Activated T-helper 9 cell treated with anti-CD3 and anti-CD28 coated beads, Interleukin-2, amount 50 U/mL, for 16 hours (primary cell): ENCODE measurements around the gene OR1M1.

ENCODE experiments used
- DNase-seq: peaks from one replicate; pipeline ENCODE4 v3.0.0-alpha.2; 2020; ENCODE audit warnings: low read depth

OR1M1 gene

DNA sequence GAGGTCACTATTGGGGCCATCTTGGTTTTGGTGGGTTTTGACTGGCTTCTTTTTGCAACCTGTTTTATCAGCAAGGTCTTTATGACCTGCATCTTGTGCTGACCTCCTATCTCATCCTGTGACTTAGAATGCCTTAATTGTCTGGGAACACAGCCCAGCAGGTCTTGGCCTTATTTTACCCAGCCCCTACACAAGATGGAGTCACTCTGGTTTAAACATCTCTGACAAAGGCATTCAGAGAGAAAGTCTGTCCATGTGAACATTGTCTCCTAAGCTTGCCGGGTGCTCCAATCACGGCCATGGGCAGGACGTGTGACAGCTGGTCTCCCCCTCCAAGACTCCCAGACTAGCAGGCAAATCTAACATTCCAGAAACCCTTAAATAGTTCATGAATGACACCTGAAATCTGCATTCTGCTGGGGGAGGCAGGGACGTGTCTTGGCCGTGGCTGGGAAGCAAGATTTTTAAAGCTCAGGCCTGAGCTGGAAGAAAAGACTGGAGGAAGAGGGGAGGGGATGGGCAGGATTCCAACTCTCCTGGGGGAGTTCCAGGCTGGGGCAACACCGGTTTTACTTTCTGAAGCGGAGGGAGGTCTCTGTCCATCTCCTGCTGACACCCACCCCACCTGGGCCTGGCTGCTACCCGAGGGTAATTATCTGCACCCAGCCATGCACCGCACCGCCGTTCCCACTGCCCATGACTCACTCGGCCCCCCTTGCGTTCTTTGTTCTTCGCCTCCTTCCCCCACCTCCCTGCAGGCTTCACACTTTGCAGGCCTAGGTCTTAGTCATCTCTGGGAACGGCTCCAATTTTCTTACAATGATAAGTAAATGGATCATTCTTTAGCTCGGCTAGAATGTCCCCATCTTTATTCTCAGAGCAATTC lies 11.6 kb upstream of the OR1M1 start:
- DNase-seq = no peak

DNA sequence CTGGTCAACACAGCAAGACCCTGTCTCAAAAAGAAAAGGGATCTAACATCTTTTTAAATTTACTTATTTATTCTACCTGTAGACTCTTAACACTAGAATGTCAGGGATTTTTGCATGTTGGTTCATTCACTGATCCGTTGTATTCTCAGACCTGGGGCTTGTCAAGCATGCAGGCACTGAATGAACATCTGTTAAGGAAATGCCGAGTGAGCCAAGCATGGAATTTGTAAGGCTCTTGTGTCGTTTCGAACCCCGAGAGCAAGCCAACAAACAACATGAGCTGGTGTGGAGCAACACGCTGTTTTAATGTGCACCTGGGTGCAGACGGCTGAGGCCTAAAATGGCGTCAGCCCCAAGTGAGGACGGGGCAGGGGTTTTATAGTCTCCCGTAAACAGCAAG lies 10.0 kb upstream of the OR1M1 start:
- no peak for DNase-seq

DNA sequence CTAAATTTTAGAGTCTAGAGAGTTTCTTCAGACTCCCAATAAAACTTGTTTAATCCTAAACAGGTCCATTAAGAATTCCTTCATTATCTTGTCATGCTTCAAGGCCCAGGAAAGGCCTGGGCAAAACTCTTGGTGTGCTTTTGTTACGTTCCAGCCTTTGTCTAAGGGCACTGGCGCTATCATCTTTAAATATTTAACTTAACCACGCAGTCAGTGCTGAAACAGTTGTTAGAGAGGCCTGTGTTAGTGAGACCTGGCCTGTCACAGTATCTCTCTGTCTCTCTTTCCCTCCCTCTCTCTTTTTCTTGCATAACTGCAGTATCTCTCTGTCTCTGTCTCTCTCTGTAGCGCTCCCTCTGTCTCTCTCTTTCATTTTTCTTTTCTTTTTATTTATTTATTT lies 8.2 kb upstream of the OR1M1 start:
- no peak for DNase-seq

DNA sequence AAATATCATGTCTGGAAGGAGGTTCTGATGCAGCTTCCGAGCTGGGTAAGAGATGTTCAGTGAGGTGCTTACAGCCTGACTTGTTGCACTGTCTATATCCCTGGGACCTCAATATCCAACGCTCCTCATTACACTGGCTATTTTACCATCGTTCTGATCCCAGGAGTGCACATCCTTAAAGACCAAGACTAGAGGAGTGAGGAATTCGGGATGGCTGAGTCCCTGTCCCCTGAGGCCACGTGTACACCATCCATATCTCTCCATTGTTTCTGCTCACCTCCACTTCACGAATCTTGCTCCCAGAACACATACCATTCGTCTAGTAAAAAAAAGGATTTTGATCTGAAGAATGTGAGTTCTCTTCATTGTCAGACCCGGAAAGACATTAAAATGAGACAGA lies 20.5 kb downstream of the OR1M1 start, which contains the start of gene OR7G2:
Gene OR7G2, minus strand, starts transcription at position 101 of the 400 bp plus-strand sequence. CDS start 4,232 bp downstream, outside the sequence.
- no peak for DNase-seq

DNA sequence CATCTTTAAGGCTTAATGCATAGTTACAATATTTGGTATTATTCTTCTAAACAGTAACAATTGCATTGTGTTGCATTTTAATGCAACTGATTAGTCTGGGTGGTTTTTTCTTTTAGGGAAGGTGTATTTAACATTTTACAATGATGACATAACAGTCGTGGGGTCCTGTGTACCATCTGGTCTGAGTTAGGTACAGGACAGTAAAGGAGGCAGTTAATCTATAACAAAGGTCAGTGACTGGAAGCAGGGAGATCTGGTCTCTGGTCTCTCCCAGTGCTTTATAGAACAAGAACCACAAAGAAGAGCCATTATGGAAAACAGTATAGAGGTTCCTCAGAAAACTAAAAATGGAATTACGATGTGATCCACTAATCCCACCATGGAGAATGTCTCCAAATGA lies 23.1 kb downstream of the OR1M1 start:
- no peak for DNase-seq

DNA sequence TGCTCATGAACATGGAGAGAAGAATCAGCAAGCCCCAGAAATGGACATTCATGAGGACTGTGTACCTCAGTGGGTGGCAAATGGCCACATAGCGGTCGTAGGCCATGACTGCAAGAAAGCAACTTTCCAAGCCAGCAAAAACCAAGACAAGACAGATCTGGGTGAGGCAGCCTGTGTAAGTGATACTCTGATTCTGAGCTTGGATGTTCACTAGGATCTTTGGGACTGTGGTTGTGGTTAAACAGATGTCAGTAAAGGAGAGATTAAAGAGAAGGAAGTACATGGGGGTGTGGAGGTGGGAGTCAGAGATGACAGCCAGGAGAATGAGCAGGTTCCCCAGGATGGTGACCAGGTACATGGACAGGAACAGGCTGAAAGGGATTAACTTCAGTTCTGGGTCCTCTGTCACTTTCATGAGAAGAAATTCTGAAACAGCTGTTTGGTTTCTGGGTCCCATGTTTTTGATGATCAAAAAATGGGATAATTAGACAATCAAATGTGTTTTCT lies 28.5 kb downstream of the OR1M1 start, which contains the start of gene OR7G1:
Gene OR7G1, minus strand, starts transcription at position 457 of the 507 bp plus-strand sequence. Its CDS starts 0 bp downstream, at position 457.
- DNase-seq = no peak

DNA sequence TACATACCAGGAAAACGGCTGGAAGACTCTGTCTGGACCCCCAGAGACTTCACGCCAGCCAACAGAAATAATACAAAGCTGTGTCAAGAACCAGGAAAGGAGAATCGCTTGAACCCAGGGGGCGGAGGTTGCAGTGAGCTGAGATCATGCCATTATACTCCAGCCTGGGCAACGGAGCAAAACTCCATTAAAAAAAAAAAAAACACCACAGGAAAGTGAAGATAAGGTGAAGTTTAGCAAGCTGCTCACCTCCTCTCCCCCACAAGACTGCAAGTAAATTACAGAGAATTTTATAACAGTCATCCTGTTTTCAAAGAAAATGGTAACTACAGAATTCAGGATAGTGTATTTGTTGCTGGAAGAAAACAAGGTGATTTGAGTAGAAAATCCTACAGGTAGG lies 29.7 kb downstream of the OR1M1 start:
- no peak for DNase-seq

DNA sequence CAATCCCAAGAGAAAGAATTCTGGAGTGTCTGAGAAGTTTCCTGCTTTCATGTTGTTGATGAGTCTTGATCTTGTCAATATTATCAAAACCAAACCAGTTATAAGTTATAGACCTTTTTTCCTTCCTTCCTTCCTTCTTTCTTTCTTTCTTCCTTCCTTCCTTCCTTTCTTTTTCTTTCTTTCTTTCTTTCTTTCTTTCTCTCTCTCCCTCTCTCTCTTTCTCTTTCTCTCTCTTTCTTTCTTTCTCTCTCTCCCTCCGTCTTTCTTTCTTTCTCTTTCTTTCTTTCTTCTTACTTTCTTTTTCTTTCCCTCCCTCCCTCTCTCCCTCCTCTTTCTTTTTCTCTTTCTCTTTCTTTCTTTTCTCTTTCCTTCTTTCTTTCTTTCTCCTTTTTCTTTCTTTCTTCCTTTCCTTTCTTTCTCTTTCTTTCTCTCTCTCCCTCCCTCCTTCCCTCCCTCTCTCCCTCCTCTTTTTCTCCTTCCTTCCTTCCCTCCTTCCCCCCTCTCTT lies 40.1 kb downstream of the OR1M1 start, which contains the start of gene OR7G3:
Gene OR7G3, minus strand, starts transcription at position 51 of the 506 bp plus-strand sequence. Its CDS starts 0 bp downstream, at position 51.
- no peak for DNase-seq

DNA sequence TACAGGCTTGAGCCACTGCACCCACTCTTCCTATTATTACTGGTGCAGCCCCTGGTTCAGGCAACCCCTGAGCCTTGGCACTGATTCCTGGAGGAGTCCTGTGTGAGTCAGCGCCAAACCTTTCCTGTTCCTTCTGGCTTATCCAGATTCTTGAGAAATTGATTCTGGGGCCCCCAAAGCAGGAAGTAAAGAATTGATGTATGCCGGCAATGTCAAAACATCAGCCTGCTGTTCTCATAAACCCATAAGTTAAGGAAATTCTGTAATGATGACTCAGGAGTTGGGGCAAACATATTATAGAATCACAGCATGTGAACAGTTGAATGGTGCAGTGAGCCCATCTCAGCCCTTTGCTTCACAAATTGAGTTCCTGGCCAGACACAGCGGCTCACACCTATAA lies 41.3 kb downstream of the OR1M1 start:
- DNase-seq = no peak

DNA sequence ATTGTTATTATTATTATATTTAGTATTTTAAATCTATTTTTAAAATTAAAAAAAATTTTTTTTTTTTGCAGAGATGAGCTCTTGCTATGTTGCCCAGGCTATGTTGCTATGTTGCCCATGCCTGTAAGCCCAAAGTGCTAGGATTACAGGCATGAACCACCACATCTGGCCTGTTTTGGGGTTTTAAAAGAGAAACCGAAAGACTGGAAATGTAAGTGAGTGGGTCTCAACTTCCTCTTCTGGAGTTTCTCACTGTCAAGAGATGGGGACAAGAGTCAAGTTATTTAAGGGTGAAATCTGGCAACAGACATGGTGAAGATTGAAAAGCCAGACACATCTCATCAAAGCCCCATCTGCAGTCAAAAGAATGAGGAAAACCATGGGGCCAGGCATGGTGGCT lies 44.1 kb downstream of the OR1M1 start:
- no peak for DNase-seq

DNA sequence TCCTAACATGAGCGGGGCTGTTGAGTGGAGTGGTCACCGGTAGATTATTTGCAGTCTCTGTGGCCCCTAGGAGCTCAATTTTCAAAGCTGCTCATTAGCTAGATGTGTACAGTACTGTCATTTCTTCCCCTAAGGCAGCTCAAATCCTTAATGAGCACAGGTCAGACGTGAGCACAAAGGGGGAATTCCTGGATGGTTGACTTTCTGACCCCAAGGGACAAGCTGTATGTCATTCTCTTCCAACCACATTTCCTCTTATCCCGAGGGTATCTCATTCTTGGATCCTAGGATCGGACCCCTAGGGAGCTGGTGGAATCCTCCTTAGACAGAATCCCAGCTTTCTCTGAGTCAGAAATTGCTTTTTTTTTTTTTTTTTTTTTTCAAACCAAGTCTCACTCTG lies 45.6 kb downstream of the OR1M1 start:
- DNase-seq = no peak

DNA sequence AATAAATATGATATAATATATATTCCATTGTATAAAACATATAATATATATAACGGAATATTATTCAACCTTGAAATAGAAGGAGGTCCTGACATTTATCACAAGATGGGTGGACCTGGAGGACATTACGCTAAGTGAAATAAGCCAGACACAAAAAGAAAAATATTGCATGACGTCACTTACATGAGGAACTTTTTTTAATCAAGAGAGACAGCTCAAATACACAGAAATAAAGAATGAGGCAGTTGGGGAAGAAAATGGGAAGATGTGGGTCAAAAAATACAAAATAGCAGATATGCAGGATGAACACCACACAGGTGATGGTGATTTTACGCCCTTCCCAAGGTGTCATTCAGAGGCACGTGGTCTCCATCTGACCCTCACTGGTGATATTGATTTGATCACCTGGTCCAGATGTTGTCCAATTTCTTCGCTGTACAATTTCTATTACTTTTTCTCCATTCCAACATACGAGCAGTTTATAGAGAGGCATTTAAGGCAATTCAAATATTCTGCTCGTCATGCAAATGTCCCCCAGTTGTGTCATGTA lies 52.8 kb downstream of the OR1M1 start:
- DNase-seq = no peak

DNA sequence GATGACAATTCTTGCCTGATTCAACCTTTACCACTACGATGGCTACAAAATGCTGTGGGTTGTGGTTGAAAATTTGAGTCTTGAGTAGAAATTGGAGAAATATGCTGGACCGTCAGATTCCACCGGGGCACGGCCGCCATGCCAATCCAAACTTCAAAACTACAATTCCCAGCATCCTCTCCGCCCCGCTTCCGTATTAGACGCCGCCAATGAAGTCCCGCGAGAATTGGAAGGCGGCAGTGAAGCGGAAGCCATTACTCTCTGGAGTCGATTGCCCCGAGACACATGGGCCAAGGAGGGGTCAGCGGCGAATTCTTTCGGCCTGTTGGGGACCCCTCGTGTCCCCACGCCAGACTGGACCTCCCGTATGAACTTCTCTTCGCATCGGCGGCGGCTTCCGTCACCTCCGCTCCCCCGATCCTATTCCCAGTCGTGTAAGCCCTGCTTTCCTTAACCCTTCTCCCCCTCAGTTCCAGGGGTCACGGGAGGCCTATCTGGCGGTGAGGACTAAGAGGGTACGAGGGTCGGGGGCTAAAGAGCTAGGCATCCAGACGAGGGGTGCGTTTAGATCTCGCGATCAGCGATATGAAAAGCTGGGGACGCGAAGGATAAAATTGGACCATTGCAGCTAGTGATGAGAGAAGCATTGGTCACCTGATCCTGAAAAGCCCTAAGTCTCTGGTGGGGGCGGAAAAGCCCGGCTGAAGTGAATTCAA lies 53.5 kb downstream of the OR1M1 start, which contains the start of gene ZNF317:
Gene ZNF317, plus strand, starts transcription at position 239 of the 716 bp plus-strand sequence. CDS start 15,620 bp downstream, outside the sequence.
- DNase-seq = peak; percentile 82

DNA sequence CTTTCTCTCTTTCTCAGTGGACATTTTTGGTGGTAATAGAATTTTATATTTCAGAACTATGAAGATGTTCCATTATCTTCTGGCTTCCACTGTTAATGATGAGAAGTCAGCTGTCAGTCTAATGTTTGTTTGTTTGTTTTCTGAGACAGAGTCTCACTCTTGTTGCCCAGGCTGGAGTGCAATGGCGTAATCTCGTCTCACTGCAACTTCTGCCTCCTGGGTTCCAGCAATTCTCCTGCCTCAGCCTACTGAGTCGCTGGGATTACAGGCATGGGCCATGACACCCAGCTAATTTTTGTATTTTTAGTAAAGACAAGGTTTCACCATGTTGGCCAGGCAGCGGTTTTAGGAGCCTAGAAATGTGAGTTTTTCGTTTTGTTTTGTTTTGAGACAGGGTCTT lies 58.1 kb downstream of the OR1M1 start:
- DNase-seq = no peak
